VCaP (cell line): ENCODE data around the gene SMG1.
"Not testable (repeated sequence)": the region's sequence is repeated elsewhere in the genome, so short reads cannot be mapped to it uniquely, and the experiment has no call there.

ENCODE experiments used
- H3K27ac ChIP-seq: fragments of 450-650 bp; 2 replicates; pipeline ENCODE4 v1.5.1; 2017
- TF ChIP-seq, protein P1 (sequence below): fragments of 450-650 bp; conservative IDR thresholded peaks from 2 replicates; pipeline ENCODE4 v1.5.1; 2017; ENCODE audit warnings: mild to moderate bottlenecking, moderate library complexity

SMG1 gene

DNA sequence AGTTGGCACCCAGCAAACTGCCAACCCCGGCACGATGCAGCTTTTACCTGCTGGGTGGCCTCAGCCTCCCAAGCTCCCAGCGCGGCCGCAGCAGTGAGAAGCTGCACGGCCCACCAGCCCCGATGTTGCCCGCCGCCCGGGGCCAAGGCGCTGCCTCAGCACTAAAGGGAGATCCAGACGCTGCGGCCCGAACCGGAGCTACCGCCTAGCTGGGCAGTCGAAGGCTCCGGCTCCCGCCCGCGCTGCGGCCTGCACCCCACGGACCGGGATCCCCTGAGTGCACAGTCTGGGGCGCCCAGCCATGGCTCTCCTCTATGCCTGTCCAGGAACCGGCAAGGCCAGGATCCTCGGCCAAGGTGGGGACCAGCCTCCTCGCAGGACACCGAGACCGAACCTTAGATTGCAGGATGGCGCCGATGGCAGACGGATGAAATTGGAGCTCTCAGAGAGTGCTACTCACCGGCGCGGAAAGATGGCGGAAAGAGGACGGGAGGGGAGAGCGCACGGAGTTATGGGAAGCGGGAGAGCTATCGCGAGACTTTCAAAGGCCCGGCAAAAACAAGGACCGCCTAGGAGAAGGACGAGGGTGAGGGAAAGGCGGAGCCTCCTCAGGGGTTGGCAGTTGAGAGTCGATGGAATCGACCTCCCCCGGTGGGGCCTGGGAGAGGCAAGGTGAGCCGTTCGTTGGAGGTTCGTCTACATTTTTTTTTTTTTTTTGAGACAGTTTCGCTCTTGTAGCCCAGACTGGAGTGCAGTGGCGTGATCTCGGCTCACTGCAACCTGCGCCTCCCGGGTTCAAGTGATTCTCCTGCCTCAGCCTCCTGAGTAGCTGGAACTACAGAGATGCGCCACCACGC, 136.1 kb downstream of the SMG1 start, which contains the start of gene RPS15A:
Gene RPS15A (minus strand): TSS at position 485 of the 857 bp plus-strand sequence. CDS start 1,221 bp downstream, outside the sequence.
- H3K27ac ChIP-seq: peak within 1 kb of the TSS; percentile 81
- TF ChIP-seq, protein P1, sequence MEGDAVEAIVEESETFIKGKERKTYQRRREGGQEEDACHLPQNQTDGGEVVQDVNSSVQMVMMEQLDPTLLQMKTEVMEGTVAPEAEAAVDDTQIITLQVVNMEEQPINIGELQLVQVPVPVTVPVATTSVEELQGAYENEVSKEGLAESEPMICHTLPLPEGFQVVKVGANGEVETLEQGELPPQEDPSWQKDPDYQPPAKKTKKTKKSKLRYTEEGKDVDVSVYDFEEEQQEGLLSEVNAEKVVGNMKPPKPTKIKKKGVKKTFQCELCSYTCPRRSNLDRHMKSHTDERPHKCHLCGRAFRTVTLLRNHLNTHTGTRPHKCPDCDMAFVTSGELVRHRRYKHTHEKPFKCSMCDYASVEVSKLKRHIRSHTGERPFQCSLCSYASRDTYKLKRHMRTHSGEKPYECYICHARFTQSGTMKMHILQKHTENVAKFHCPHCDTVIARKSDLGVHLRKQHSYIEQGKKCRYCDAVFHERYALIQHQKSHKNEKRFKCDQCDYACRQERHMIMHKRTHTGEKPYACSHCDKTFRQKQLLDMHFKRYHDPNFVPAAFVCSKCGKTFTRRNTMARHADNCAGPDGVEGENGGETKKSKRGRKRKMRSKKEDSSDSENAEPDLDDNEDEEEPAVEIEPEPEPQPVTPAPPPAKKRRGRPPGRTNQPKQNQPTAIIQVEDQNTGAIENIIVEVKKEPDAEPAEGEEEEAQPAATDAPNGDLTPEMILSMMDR: no peak

GRCh38 chr16:18789515-18789849, 136.7 kb downstream of the SMG1 start:
- TF ChIP-seq, protein P1: no peak
- H3K27ac ChIP-seq: peak overlapping the region; percentile 81

- peak overlapping the region; percentile 81 for H3K27ac ChIP-seq
Observed at GRCh38 chr16:18788828-18789514, 137.2 kb downstream of the SMG1 start.

DNA sequence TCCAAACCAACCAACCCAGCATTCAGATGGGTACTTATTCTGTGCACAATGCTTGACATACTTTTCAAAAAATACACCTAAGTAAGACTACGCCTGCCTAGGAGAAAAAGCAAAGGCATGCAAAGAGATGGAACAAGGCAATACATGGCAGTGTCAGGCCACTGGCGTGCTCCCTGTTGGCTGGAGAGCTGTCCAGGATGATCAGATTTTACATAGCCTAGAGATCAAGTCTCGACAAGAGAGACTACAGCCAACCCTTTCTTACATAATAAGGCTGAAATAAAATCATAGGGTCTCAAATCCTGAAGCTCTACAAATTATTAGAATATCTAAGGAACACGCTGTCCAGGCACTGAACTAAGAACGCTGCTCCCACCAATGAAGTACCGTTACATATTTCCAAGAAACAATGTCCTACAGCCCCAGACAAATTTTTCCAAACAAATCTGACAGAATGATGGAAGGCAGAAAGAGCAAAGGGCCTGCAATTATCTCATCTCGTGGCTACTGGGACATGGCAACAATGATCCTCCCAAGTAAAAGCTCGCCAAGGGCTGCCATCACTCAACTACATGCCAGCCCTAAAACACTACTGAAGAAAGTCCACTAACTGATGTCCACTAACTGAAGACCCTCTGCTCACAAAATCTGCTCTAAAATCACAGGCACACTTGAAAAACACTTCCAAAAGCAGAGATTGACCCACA, 141.1 kb downstream of the SMG1 start:
- TF ChIP-seq, protein P1: no peak
- no peak overlapping the region for H3K27ac ChIP-seq

More at GRCh38 chr16:18788828-18789514, 137.2 kb downstream of the SMG1 start:
- TF ChIP-seq, protein P1: no peak

- no peak overlapping the region for H3K27ac ChIP-seq
- TF ChIP-seq, protein P1: no peak
Observed at GRCh38 chr16:18783430-18784341, 142.5 kb downstream of the SMG1 start.

DNA sequence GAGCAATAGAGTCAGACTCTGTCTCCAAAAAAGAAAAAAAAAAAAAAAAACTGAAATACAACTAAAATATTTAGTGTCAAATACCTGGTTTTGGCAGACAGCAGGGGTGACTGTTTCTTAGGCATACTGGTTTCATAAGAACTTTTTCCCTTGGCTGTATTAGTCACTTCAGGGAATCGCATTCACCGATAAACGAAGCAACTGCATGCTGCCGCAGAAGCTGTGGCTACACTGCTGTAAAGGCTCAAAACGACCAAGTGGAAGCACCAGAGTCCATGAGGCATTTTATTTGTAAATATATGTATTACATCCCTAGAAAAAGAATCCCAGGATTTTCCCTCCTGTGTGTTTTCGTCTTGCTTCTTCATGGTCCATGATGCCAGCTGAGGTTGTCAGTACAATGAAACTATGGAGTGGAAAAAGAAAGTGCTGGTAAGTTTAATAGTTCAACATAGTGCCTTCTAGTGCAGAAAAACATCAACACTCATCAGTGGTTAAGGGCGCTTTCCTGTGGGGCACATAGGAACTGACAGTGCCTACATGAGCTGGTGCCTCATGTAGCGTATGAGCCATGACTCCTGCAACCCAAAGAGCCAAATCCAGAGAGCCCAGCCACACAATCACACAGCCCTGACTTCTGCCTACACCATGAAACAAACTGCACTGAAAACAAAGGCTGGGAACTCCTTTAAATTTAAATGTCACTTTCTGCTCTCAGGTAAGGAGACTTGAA, 143.3 kb downstream of the SMG1 start:
- TF ChIP-seq, protein P1: no peak
- H3K27ac ChIP-seq: no peak overlapping the region

DNA sequence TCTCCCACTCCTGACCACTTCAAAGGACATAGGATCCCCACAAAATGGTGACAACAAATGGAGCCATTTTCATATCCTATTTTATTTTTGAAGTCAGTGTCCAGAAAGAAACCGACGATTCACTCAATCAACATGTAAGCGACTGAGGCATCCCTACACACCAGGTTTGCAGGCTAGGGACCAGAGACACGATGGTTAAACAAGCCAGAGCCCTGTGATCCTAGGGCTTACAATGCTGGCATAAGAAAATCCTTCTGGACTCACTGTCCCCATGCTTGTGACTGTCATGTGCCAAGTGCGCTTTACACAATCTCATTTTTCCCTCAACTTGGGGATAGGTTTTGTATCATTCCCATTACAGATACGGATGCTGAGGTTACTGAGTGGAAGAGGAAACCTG, 145.0 kb downstream of the SMG1 start:
- not testable (repeated sequence) for H3K27ac ChIP-seq

GRCh38 chr16:18780460-18781026, 145.7 kb downstream of the SMG1 start:
- not testable (repeated sequence) for H3K27ac ChIP-seq

DNA sequence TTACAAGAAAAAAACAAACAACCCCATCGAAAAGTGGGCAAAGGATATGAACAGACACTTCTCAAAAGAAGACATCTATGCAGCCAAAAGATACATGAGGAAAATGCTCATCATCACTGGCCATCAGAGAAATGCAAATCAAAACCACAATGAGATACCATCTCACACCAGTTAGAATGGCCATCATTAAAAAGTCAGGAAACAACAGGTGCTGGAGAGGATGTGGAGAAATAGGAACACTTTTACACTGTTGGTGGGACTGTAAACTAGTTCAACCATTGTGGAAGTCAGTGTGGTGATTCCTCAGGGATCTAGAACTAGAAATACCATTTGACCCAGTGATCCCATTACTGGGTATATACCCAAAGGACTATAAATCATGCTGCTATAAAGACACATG, 148.5 kb downstream of the SMG1 start:
- not testable (repeated sequence) for H3K27ac ChIP-seq

DNA sequence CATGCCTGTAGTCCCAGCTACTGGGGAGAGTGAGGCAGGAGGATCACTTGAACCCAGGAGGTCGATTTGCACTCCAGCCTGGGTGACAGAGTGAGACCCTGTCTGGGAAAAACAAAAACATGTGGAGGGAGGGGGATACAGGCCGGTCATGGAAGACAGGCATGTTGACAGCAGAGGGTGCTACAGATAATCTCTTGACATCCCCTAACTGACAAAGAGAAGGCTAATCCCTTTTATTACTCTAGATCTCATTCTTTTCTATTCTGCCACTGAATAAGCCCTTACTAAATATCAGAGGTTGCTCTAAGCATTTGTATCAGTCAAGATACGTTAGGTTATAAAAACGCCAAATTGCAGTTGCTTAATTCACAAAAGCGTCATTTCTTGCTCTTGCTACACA, 149.9 kb downstream of the SMG1 start:
- H3K27ac ChIP-seq: not testable (repeated sequence)

DNA sequence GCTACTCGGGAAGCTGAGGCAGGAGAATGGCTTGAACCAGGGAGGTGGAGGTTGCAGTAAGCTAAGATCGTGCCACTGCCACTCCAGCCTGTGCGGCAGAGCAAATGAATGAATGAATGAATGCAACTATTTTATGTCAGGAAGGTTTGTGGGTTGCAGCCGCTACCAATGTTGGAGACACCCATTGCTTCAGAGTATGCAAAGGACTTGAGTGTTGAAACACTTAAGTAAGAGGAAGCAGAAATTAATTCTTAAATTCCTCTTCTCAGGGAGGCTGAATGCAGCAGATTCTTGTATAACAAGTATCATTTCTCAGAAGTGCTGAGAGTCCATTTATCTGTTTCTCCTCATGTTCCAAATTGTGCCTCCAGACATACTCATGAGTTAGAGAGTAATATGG, 151.6 kb downstream of the SMG1 start:
- H3K27ac ChIP-seq: not testable (repeated sequence)
